ENCODE data around the gene TTN.

DNA sequence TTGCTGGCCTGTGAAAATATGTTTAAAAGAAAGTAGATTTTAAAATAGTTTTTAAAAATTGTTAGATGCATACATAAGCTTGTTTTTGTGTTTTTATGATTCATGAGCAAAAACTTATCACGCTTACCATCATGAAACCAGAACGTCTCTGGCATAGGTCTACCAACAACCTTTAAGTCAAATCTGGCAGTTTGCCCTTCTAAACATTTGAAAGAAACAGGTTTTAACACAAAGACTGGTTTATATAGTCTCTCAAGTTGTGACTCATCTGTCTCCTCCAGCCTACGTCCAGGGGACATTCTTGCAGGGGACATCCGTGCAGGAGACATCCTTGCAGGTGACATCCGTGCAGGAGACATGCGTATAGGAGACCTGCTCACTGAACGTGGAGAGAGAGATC, 29.6 kb downstream of the TTN start:
- TF ChIP-seq EZH2 (optimal IDR thresholded peaks at IDR 0.05; ENCODE audit: low read depth, low read length) = no peak
- TF ChIP-seq, protein P1, sequence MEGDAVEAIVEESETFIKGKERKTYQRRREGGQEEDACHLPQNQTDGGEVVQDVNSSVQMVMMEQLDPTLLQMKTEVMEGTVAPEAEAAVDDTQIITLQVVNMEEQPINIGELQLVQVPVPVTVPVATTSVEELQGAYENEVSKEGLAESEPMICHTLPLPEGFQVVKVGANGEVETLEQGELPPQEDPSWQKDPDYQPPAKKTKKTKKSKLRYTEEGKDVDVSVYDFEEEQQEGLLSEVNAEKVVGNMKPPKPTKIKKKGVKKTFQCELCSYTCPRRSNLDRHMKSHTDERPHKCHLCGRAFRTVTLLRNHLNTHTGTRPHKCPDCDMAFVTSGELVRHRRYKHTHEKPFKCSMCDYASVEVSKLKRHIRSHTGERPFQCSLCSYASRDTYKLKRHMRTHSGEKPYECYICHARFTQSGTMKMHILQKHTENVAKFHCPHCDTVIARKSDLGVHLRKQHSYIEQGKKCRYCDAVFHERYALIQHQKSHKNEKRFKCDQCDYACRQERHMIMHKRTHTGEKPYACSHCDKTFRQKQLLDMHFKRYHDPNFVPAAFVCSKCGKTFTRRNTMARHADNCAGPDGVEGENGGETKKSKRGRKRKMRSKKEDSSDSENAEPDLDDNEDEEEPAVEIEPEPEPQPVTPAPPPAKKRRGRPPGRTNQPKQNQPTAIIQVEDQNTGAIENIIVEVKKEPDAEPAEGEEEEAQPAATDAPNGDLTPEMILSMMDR (IDR thresholded peaks at IDR 0.05; ENCODE audit: low read length) = no peak
- no peak for TF ChIP-seq EZH2phosphoT487 (IDR thresholded peaks at IDR 0.05; ENCODE audit: low read length)
